GM18858 (cell line): Measurements from ENCODE around the gene INSR.
"Not testable (repeated sequence)": the region's sequence is repeated elsewhere in the genome, so short reads cannot be mapped to it uniquely, and the experiment has no call there.

Source experiments
- ATAC-seq: cut with Tn5 transposase; IDR thresholded peaks from one replicate; pipeline ENCODE4 v1.9.1; 2021; ENCODE audit not compliant: unreplicated experiment

INSR gene

DNA sequence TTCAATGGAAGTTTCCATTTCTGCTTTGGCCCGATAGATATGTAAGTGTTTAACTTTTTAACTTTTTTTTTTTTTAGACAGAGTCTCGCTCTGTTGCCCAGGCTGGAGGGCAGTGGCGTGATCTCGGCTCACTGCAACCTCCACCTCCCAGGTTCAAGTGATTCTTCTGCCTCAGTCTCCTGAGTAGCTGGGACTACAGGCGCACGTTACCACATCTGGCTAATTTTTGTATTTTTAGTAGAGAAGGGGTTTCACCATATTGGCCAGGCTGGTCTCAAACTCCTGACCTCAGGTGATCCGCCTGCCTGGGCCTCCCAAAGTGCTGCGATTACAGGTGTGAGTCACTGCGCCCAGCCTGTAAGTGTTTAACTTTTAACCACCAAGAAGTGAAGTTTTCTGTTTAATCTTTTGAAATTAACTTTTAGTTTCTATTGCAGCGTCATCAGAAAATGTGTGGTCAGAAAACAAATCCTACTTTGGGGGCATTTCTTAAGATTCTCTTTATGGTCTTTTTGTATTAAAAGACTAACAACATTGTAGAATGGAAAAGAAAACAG is 147.0 kb downstream of the INSR start:
- not testable (repeated sequence) for ATAC-seq

- not testable (repeated sequence) for ATAC-seq
These were observed 148.1 kb downstream of the INSR start for GRCh38 chr19:7146086-7146485.

DNA sequence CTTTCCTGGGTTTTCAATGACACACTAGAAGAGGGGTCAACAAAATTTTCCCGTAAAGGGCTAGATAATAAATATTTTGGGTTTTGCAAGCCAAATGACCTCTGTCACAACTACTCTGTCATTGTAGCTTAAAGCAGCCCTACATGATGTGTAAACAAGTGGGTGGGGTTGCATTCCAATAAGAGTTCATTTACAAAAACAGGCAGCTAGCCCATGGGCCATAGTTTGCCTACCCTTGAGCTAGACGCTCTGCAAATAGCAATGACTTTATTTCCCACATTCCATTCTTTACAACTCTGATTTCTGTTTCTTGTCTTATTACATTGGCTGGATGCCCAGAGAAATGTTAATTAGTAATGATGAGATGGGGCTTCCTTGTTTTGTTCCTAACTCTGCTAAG is 148.7 kb downstream of the INSR start:
- no peak for ATAC-seq

DNA sequence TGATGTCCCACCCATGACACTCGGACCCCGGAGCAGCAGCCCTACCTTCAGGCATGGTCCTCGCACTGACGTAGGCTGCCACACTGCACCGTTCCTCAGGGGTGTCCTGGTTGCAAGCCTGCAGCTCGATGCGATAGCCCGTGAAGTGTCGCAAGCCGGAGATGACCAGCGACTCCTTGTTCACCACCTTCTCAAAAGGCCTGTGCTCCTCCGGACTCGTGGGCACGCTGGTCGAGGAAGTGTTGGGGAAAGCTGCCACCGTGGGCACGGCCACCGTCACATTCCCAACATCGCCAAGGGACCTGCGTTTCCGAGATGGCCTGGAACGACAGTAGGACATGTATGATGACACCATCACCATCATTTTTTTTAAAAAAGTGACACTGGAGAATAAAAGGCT is 151.4 kb downstream of the INSR start:
- no peak for ATAC-seq

GRCh38 chr19:7140137-7140536 is 154.1 kb downstream of the INSR start:
- ATAC-seq, result no peak

DNA sequence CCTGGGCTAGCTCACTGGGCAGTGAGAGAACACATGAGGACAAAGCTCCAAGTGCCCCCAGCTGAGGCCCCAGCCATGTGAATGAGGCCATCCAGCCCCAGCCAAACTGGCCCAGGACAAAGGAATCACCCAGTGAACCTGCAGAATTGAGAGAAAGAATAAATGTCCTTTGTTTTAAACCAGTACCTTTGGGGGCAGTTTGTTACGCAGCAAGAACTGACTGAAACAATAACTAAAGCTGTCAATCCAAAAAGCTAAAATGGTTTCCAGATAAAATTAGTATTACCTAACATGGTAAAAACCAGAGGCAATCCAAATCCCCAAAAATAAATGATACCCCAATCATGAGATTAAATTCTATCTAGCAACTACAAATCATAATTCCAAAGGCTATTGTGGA is 155.1 kb downstream of the INSR start:
- ATAC-seq, result no peak

- no peak for ATAC-seq
These were observed 155.8 kb downstream of the INSR start for GRCh38 chr19:7138402-7138801.

DNA sequence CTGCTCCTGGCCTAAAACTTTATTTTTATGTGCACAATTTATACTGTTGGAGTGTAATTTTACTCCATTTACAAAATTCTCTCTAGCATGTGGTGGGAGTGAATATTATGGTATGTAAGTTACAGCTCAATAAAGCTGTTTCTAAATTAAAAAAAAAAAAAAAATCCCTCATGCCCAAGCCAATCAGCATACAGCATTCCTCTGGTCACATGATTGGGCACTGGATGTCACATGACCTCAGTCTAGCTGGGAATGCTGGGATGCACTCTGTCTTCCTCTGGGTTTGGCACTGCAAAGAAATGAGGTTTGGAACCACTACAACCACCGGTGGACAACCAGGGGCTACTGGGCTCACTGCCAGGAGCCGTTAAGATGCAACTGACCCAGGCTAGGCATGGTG is 157.1 kb downstream of the INSR start:
- no peak for ATAC-seq

- no peak for ATAC-seq
These were observed 162.2 kb downstream of the INSR start for GRCh38 chr19:7132054-7132453.

DNA sequence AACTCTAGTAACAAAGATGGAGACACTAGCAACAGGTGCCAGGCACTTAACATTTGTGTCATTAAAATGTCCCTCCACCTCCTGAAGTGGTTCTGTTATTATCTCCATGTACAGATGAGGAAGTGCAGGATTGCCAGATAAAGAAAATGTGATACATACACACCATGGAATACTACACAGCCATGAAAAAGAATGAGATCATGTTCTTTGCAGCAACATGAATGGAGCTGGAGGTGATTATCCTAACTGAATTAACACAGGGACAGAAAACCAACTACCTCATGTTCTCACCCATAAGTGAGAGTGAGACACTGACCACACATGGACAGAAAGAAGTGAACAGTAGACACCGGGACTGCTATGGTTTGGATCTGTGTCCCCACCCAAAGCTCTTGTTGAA is 164.2 kb downstream of the INSR start:
- ATAC-seq, result no peak

DNA sequence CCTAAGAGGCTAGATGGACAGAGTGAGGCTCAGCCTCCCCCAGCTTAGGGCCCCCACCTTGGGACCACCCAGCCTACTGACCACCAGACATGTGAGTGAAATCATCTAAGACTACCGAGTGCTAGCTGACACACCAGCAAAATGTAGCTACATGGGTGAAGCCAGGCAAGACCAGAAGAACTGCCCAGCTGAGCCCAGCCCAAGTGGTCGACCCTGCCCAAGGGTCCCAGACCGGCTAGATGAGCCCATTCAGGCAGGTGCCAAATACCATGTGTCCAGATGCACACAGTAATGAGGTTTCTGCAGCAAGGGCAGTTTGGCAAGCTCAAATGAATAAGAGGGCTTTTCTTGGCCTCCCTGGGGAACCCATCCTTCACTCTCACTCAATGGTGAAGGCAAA is 168.1 kb downstream of the INSR start:
- no peak for ATAC-seq

DNA sequence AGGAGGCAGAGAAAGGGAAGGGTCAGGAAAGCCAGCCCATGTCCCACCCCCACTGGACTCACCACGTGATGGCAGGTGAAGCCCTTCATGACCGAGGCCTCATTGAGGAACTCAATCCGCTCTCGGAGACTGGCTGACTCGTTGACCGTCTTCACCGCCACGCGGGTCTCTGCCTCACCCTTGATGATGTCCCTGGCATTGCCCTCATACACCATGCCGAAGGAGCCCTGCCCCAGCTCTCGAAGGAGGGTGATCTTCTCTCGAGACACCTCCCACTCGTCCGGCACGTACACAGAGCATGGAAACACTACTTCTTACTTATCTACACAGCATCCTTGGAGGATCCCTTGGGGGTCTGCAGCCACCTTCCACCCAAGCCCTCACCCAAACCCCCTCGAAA is 169.0 kb downstream of the INSR start:
- no peak for ATAC-seq

- ATAC-seq, result no peak
These were observed 169.4 kb downstream of the INSR start for GRCh38 chr19:7124782-7125181.

GRCh38 chr19:7122701-7123100 is 171.5 kb downstream of the INSR start:
- no peak for ATAC-seq

- no peak for ATAC-seq
These were observed 173.7 kb downstream of the INSR start for GRCh38 chr19:7120499-7120898.

GRCh38 chr19:7119582-7119981 is 174.6 kb downstream of the INSR start:
- ATAC-seq, result no peak

DNA sequence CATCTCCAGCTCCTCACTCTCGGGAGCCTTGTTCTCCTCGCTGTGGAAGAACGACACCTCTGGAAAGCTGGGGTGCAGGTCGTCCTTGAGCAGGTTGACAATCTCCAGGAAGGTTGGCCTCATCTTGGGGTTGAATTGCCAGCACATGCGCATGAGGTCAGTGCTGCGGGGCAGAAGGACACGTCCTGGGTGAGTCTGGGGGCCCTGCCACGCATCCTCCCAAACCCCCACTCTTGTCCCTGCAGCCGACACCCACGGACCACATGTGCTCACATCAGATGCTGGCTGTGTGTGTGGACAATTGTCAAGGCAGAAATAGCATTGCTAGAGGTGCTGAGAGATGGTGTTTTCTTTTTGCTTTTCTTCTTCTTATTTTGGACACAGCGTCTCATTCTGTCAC is 177.0 kb downstream of the INSR start:
- ATAC-seq, result no peak

DNA sequence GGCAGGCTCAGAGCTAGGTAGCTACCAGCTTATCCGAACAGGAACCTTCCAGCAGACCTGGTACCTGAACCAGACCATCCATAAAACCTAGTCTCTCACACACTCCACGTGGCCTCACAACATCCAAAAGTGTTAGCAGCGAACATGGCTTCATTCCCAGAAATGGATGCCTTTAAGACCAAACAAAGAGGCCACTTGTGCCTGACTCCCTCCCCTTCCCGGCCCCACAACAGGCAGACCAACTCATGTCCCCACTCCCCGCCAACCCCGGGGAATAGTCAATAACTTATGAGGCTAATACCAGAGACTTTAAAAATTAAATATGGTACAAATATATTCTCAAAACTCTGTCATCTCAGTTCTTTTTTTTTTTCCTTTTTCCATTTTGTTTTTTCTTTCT is 178.5 kb downstream of the INSR start:
- ATAC-seq, result no peak

DNA sequence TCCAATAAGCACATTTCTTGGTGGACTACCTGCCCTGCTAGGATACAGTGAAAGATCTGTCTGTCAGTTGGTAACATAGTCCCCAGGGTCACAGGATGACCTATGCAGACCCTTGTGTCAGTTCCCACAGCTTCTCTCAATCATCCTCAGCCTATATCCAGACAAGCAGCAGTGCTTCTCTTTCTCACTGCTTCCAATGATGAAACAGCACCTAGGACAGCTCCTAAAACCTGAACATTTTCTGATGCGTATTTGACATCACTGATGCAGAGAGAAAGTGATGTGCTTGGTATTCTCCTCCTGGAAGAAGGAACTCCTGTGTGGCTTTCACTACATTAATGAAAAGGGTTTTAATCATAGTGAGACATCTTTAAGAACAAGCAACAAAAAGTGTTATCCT is 181.0 kb downstream of the INSR start:
- no peak for ATAC-seq

- ATAC-seq, result no peak
These were observed 181.5 kb downstream of the INSR start for GRCh38 chr19:7112675-7113074.

DNA sequence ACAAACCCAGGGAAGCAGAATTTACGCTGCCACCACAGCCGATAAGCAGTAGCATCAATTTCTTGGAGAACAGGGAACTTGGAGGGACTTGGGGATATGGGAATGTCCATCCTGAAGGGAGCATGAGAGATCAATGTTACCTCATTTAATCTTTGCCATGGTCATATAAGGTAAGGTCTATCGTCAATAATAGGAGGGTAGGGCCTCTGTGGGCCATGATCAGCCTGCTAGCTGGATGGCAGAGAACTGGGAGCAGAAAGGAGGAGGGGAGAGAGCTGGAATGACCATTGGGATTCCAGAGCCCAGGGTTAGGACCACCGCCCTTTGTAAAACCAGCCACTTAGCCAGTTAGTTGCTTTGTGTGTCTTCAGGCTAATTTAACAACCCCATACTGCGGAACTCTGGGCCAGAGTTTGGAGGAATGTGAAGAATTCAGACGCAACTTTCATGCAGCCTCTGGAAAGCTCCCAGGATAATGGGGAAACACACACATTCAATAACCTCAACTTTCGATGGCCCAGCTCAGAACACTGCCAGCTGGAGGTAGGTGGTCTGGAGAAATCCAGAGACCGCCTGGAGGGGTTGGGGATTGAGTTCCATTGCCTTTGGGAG is 184.4 kb downstream of the INSR start:
- no peak for ATAC-seq

DNA sequence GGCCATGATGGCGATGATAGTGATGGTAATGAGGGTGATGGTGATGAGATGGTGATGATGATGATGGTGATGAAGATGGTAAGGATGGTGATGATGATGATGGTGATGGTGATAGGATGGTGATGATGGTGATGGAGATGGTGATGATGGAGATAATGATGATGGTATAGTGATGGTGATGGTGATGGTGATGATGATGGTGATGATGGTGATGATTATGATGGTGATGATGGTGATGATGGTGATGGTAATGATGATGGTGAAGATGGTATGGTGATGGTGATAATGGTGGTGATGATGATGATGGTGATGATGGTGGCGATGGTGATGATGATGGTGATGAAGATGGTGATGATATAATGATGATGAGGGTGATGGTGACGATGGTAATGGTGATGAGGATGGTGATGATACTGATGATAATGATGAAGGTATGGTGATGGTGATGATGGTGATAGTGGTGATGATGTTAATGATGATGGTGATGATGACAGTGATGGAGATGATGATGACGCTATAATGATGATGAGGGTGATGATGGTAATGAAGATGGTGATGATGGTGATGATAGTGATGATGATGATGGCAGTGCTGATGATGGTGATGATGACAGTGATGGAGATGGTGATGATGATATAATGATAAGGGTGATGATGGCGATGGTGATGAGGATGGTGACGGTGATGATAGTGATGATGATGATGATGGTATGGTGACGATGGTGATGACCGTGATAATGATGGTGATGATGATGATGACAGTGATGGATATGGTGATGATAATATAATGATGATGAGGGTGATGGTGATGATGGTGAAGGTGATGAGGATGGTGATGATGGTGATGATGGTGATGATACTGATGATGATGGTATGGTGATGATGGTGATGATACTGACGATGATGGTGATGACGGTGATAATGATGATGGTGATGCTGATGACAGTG is 187.2 kb downstream of the INSR start:
- ATAC-seq, result no peak
